Activated naive CD8-positive, alpha-beta T cell treated with anti-CD3 and anti-CD28 coated beads for 36 hours (primary cell): Measurements from ENCODE around the gene FRMPD1. TPM values are rescaled to one million over a fixed set of nuclear protein-coding genes. Genes with fewer than 3 reads are reported as not detected.

Source experiments
- DNase-seq: peaks from one replicate; pipeline ENCODE4 v3.0.0; 2021
- H3K27ac Mint-ChIP-seq: one replicate; pipeline ENCODE4 v1.8.0; 2022; ENCODE audit warnings: mild to moderate bottlenecking, moderate library complexity, mixed read lengths
- H3K27me3 Mint-ChIP-seq: one replicate; pipeline ENCODE4 v1.8.0; 2022; ENCODE audit warnings: mild to moderate bottlenecking, mixed read lengths
- H3K36me3 Mint-ChIP-seq: one replicate; pipeline ENCODE4 v1.8.0; 2021; ENCODE audit warnings: mild to moderate bottlenecking, mixed read lengths
- H3K4me1 Mint-ChIP-seq: one replicate; pipeline ENCODE4 v1.8.0; 2021; ENCODE audit warnings: mixed read lengths
- H3K4me3 Mint-ChIP-seq: one replicate; pipeline ENCODE4 v1.8.0; 2022; ENCODE audit warnings: mild to moderate bottlenecking, moderate library complexity, mixed read lengths
- H3K9me3 Mint-ChIP-seq: one replicate; pipeline ENCODE4 v1.8.0; 2022; ENCODE audit warnings: mixed read lengths
- total RNA-seq, 2 experiments: library from RNA; stranded (reverse); gene quantifications; one replicate each; pipeline ENCODE4 v1.2.3, GENCODE V29; 2021

FRMPD1 gene
- total RNA-seq, 2 experiments from 2014 or later, result not detected

DNA sequence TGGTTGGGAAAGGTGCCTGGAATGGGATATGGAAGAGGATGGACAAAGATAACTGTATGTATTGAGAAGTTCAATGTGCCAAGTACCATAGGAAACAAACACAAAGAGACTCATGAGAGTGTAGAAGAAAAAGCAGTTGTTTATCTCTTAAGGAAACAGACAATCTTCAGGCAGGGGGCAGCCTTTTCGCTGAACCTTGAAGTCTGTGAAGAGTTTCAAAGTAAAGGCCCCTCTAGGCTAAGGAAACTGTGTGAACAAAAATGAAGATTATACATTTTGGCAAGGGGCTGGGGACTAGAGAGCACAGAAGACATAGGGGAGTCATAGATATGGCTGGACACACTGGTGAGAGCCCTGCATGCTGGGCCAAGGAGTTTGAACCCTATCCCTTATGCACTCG, 27.5 kb upstream of the FRMPD1 start:
- Mint-ChIP-seq H3K4me1 (no peaks in the 10 kb centered on the region), H3K4me3 (no peak overlapping the region), H3K36me3 (no peaks in the 10 kb centered on the region), H3K9me3 (no peaks in the 10 kb centered on the region), H3K27me3 (no peaks in the 10 kb centered on the region), H3K27ac (no peak overlapping the region)
- no peak for DNase-seq

DNA sequence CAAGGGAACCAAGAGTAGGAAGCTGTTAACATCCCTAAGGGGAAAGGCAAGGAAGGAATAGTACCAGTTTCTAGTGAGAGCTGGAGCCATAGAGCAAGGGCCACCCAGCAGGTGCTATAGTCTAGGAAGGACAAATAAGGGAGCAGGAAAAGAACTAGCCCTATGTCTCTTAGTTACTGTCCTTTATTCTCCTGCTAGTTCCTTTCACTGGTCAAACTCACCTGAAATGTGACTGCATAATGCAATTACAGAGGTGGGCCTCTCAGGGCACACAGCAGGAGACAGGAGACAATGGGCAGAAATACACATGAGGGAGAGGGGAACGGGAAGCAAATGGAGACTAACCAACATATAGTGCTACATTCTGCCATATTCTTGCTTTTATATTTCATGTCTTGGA, 26.7 kb upstream of the FRMPD1 start:
- H3K27me3 Mint-ChIP-seq, result no peaks in the 10 kb centered on the region
- no peaks in the 10 kb centered on the region for H3K4me1 Mint-ChIP-seq
- DNase-seq, result no peak
- H3K36me3 Mint-ChIP-seq, result no peaks in the 10 kb centered on the region
- H3K9me3 Mint-ChIP-seq, result no peaks in the 10 kb centered on the region
- H3K4me3 Mint-ChIP-seq, result no peak overlapping the region
- H3K27ac Mint-ChIP-seq, result no peak overlapping the region

DNA sequence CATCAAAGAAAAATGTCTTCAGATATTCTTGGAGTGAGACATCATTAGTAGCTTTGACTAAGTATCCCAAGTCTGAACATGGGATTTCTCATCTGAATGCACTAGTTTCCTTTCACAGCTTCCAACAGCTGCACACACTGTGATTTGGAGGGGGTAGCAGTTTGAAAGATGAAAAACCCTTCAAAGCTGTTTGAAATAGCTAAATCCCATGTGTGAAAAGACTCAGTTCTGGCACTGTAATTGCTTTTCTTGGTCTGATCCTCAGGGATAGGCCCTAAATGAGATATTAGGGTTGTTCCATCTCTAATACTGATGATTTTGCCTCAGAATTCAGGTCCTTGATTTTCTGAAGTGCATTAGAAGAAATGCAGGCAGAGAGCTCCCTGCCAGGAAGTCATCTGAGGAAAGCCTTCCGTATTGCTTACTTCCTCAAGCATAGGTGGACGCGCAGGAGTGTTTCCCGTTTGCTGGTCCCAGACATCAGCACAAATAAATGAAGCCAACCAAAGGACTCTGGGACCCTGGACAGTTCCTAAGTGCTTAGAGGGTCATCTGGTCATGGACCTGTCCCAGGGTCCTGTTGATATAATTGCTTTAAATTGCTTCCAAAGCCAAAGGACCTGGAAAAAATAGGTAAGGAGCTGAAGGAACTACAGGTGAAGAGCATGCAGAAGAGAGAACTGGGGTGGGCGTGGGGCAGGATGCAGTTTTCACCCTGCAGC, 25.6 kb upstream of the FRMPD1 start:
- Mint-ChIP-seq H3K27me3 (no peaks in the 10 kb centered on the region), H3K4me3 (no peak overlapping the region), H3K9me3 (no peaks in the 10 kb centered on the region), H3K4me1 (no peaks in the 10 kb centered on the region), H3K36me3 (no peaks in the 10 kb centered on the region), H3K27ac (no peak overlapping the region)
- DNase-seq, result no peak

DNA sequence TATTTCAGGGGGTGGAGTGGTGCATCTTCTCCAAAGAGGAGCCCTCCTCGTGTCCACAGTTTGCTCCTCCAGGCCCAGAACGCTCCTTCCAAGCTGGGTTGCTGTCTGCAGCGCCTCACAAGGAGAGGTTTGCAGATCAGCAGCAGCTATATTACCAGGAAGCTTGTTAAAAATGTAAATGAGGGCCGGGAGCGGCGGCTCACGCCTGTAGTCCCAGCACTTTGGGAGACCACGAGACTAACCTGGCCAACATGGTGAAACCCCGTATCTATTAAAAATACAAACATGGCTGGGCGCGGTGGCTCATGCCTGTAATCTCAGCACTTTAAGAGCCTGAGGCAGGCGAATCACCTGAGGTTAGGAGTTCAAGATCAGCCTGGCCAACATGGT, 25.0 kb upstream of the FRMPD1 start:
- Mint-ChIP-seq H3K36me3 (no peaks in the 10 kb centered on the region), H3K9me3 (no peaks in the 10 kb centered on the region), H3K4me3 (no peak overlapping the region), H3K27me3 (no peaks in the 10 kb centered on the region), H3K27ac (no peak overlapping the region), H3K4me1 (no peaks in the 10 kb centered on the region)
- no peak for DNase-seq

DNA sequence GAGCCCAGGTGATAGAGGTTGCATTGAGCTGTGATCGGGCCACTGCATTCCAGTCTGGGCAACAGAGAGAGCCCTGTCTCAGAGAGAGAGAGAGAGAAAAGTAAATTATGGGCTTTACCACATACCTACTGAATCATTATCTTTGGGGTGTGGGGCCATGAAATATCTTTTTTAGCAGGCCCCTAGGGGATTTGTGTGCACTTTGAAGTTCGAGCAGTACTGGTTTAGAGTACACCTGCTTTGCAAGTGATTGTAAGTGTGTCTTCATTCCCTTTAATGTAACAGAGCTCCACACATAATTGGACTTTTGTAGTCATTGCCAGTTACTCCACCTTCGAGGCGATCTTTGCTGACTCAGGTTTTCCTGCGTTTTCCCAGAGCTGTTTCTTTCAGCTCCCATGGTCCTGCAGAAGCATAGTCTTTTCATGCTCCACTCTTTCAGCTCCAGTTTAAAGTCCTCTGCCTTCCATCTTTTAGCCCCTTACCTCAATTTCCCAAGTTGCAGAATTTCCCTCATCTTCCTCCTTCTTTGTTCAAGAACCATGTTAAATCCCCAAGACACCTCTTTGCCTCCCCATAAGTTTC, 24.0 kb upstream of the FRMPD1 start:
- H3K27ac Mint-ChIP-seq, result no peak overlapping the region
- no peaks in the 10 kb centered on the region for H3K4me1 Mint-ChIP-seq
- H3K27me3 Mint-ChIP-seq, result no peaks in the 10 kb centered on the region
- no peaks in the 10 kb centered on the region for H3K9me3 Mint-ChIP-seq
- H3K4me3 Mint-ChIP-seq, result no peak overlapping the region
- DNase-seq, result no peak
- H3K36me3 Mint-ChIP-seq, result no peaks in the 10 kb centered on the region

DNA sequence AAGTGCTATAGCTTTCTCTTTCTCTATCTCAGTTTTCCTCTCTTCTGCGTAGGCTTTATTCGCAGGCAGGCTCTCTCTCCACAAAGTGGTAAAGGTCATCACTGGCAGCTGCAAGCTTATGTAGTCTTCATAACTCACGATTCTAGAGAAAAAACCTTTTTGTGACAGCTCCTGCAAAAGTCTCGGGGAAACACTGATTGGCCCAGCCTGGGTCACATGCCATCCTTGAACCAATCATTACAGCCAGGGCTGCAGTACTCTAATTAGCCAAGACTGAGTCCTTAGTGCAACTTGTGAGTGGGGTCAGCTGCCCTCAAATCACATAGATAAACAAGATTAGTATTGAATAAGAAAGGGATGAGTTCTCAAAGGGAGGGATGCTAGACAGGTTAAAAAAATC, 18.3 kb upstream of the FRMPD1 start:
- Mint-ChIP-seq H3K4me3 (no peak overlapping the region), H3K27ac (no peak overlapping the region), H3K9me3 (no peaks in the 10 kb centered on the region), H3K27me3 (peaks cover 5% of the 10 kb centered on the region), H3K4me1 (no peaks in the 10 kb centered on the region), H3K36me3 (no peaks in the 10 kb centered on the region)
- no peak for DNase-seq

DNA sequence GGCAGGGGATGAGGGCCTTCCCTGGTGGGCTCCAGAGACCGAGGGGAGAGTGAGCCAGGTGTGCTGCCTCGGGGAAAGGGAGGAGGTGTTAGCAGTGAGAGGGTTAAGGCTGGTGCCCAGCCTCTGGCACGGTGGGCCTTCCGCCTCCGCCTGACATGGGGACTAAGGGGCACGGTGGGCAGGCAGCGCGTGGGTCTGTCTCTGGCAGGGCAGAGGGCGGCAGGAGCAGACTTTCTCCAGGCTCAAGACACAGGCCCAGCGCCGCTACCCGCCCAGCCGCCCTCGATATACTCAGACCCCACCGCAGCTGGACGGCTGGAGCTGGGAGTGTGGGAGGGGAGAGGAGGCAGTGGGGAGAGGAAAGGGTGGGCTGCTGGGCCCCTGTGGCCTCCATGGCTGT, 14.9 kb upstream of the FRMPD1 start:
- DNase-seq, result no peak
- H3K9me3 Mint-ChIP-seq, result no peaks in the 10 kb centered on the region
- no peaks in the 10 kb centered on the region for H3K36me3 Mint-ChIP-seq
- H3K4me3 Mint-ChIP-seq, result no peak overlapping the region
- H3K27ac Mint-ChIP-seq, result no peak overlapping the region
- no peaks in the 10 kb centered on the region for H3K4me1 Mint-ChIP-seq
- H3K27me3 Mint-ChIP-seq, result peaks cover 5% of the 10 kb centered on the region

DNA sequence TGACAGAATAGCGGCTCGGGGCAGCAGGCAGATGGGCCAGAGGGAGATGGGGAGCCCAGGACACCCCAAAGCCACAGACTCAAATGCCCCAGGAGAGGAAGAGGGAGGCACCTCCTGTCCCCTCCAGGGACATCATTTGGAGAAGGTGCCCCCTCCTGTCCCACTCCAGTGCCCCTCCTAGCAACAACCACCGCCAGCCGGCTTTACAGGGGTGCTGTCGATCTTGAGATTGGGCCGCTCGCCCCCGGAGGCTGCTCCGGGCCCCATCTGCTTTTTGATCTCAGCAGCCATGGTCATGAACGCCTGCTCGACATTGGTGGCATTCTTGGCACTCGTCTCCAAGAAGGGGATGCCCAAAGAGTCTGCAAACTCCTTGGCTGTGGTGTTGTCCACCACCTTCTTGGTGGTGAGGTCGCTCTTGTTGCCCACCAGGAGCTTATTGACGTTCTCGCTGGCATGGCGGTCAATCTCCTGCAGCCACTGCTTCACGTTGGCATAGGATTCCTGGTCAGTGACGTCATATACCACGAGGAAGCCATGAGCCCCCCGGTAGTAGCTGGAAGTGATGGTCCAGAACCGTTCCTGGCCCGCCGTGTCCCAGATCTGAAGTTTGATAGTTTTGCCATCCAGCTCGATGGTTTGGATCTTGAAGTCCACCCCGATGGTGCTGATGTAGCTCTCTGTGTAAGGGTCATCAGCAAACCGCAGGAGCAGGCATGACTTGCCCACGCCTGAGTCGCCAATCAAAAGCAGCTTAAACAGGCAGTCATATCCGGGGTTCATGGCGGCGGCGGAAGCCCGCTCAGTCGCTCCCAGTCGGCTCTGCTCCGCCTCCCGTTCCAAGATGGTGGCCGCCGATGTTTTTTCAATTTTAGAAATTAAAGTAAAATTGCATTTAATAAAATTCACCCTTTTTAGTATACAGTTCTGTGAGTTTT, 14.0 kb upstream of the FRMPD1 start:
- no peak for DNase-seq
- no peaks in the 10 kb centered on the region for H3K4me1 Mint-ChIP-seq
- no peaks in the 10 kb centered on the region for H3K9me3 Mint-ChIP-seq
- H3K36me3 Mint-ChIP-seq, result no peaks in the 10 kb centered on the region
- no peak overlapping the region for H3K4me3 Mint-ChIP-seq
- no peak overlapping the region for H3K27ac Mint-ChIP-seq
- H3K27me3 Mint-ChIP-seq, result peaks cover 14% of the 10 kb centered on the region

DNA sequence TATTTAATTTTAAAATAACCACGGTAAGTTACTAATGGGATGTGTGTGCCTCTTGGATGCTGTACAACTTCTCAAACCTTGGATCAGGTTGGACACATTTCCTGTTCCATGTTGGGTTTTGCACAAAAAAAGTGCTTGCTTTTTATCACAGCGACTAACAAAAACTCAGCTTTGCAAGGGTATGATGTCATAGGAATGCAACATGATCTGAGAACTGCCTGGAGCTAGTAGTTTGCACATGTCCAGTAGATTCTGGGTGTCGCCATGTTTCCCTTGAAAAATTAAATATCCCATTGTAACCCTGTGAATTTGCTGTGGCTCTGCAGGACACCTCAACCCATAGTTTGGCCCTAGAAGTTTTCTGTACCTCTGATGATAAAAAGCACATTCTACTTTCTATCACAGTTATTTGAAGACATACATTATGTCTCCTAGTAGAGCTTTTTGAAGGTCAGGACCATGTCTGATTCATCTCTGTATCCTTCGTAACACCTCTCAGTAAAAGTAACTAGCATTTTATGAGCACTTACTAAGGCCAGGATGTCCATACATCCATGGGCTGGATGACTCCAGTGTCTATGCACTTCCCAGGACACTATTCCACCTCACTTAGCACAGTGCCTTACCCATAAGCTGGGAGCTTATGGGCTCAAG, 11.5 kb upstream of the FRMPD1 start:
- H3K4me1 Mint-ChIP-seq, result no peaks in the 10 kb centered on the region
- H3K27me3 Mint-ChIP-seq, result peaks cover 27% of the 10 kb centered on the region
- H3K4me3 Mint-ChIP-seq, result no peak overlapping the region
- no peak for DNase-seq
- no peak overlapping the region for H3K27ac Mint-ChIP-seq
- H3K9me3 Mint-ChIP-seq, result no peaks in the 10 kb centered on the region
- no peaks in the 10 kb centered on the region for H3K36me3 Mint-ChIP-seq

DNA sequence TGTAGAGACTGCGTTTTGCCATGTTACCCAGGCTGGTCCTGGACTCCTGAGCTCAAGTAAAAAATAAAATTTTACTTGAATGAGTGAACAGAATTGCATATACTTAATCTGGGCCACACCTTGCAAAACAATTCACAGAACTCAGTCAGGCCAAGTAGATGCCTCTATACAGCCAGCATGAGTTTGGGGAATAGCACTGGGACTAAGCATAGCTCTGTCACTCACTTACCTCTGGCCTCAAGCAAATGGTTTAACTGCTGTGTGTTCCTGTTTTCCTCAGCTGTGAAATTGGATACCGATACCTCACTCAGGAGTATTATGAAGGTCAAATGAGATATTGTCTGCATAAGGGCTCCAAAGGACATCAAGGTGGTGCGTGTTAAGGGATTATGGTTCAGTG, 10.9 kb upstream of the FRMPD1 start:
- no peak overlapping the region for H3K27ac Mint-ChIP-seq
- H3K4me1 Mint-ChIP-seq, result no peaks in the 10 kb centered on the region
- peaks cover 31% of the 10 kb centered on the region for H3K27me3 Mint-ChIP-seq
- DNase-seq, result no peak
- no peak overlapping the region for H3K4me3 Mint-ChIP-seq
- H3K36me3 Mint-ChIP-seq, result no peaks in the 10 kb centered on the region
- no peaks in the 10 kb centered on the region for H3K9me3 Mint-ChIP-seq

DNA sequence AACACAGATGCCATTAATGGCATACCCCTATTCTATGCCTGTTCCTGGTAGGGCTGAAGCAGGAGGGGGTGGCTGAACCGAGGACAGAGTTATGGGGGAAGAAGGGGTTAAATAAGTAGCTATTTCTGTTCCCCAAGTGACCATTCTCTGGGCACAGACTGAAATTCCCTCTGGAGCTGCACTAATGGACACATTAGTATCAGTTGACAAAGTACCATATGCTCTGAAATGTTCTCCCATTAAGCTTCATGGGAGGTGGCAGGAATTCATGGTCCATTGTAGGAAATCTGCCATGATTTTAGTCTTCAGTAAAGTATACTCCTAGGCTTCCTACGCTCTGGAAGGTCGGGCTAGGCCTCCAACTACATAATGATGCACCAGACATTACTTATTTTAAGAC, 10.5 kb upstream of the FRMPD1 start:
- peaks cover 35% of the 10 kb centered on the region for H3K27me3 Mint-ChIP-seq
- no peak overlapping the region for H3K27ac Mint-ChIP-seq
- no peaks in the 10 kb centered on the region for H3K9me3 Mint-ChIP-seq
- H3K4me1 Mint-ChIP-seq, result no peaks in the 10 kb centered on the region
- DNase-seq, result no peak
- no peaks in the 10 kb centered on the region for H3K36me3 Mint-ChIP-seq
- H3K4me3 Mint-ChIP-seq, result no peak overlapping the region

DNA sequence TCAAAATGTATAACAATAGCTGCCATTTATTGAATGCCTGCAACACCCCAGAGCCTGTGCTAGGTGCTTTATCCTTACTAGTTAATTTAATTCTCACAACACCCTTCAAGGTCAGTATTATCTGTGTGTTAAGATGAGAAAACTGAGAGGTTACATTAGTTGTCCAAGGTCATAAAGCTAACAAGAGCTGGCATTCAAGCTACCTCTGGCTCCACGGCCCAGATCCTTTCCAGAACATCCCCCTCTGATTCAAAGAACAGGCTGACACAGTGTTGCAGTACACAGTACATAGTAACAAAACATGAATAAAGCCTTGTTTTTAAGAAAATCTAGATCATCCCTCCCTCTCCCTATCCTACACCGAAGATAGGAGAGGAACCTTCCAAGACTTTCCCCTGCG, 9.4 kb upstream of the FRMPD1 start:
- no peak for DNase-seq
- Mint-ChIP-seq H3K27me3 (peaks cover 36% of the 10 kb centered on the region), H3K4me1 (no peaks in the 10 kb centered on the region), H3K4me3 (no peak overlapping the region), H3K36me3 (no peaks in the 10 kb centered on the region), H3K27ac (no peak overlapping the region), H3K9me3 (no peaks in the 10 kb centered on the region)

DNA sequence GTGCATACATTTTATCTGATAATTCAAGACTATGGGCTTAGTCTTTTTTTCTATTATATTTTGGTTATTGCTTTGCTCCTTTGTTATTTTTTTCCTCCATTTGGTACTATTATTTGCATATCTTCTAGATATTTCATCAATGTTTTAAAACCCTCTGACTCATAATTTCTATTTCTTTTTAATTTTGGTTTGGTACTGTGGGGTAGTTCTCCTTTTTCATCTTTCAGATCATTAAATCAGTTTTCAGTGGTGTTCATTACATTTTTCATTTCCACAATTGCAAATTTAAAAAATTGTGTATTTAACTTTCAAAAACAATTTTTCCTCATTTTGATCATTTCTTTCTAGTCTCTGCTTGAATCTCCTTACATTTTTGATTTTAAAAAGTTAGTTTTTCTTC, 7.5 kb upstream of the FRMPD1 start:
- no peaks in the 10 kb centered on the region for H3K36me3 Mint-ChIP-seq
- H3K27ac Mint-ChIP-seq, result no peak overlapping the region
- H3K27me3 Mint-ChIP-seq, result peaks cover 44% of the 10 kb centered on the region
- no peak overlapping the region for H3K4me3 Mint-ChIP-seq
- no peaks in the 10 kb centered on the region for H3K9me3 Mint-ChIP-seq
- DNase-seq, result no peak
- H3K4me1 Mint-ChIP-seq, result no peaks in the 10 kb centered on the region

DNA sequence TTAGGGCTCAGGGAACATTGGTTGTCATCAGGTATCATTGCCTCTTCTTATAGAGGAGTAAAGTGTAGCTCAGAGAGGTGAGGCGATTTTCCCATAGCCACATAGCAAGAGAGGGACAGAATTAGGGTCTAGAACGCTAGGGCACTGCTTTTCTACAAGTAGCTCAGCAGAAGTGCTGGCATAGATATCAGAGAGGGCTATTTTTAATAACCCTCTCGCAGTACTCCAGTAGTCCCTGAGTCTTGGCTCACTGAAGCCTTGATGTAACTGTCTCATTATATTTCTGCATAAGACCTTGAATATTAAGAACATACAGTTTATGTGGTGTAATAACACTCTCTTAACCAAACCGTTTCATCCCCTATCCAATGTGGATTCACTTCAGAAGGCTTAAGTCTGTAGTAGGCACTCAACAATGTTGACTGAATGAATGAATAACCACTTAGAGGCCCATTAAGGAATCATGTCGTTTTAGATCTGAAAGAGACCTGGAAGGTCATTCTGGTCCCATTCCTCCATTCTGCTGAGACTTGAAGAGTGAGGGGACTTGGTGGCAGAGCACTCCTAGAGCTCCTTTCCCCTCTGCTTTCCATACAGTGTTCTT, 4.7 kb upstream of the FRMPD1 start:
- no peak overlapping the region for H3K27ac Mint-ChIP-seq
- no peak overlapping the region for H3K4me3 Mint-ChIP-seq
- peaks cover 2% of the 10 kb centered on the region for H3K4me1 Mint-ChIP-seq
- no peaks in the 10 kb centered on the region for H3K9me3 Mint-ChIP-seq
- H3K27me3 Mint-ChIP-seq, result peaks cover 62% of the 10 kb centered on the region
- H3K36me3 Mint-ChIP-seq, result no peaks in the 10 kb centered on the region
- no peak for DNase-seq
